Common myeloid progenitor, CD34-positive (primary cell): ENCODE results near the gene SQSTM1.

Experiments used
- CTCF ChIA-PET: fragments of 350-600 bp; sonication (Branson Sonifier 250); formaldehyde crosslinking; loops from one replicate; lab custom pipeline; 2021; ENCODE audit warnings: antibody characterized with exemption; lab: Charles Lee
- POLR2A ChIA-PET: fragments of 350-600 bp; sonication (Branson Sonifier 250); formaldehyde crosslinking; loops from one replicate; lab custom pipeline; 2021; ENCODE audit warnings: antibody characterized with exemption; lab: Charles Lee
- DNase-seq, 3 donors: peaks; one replicate each; pipeline versions ENCODE4 v3.0.0 to v3.0.0-alpha.2; 2013
- H3K27ac ChIP-seq, 2 experiments: 1 replicate in 1 of 2; 2 replicates in 1 of 2; pipeline ENCODE4 v1.7.0; 2013; ENCODE audit warnings: inconsistent platforms in 2 of 2, low read length in 2 of 2, mild to moderate bottlenecking in 2 of 2, low read depth in 1 of 2, moderate library complexity in 1 of 2; ENCODE audit not compliant: severe bottlenecking in 2 of 2, insufficient read depth in 1 of 2, poor library complexity in 1 of 2
- H3K27me3 ChIP-seq, 5 experiments: replicated peaks in 2 of 5; 1 replicate in 3 of 5; 2 replicates in 2 of 5; pipeline versions ENCODE4 v1.6.1 to v1.7.0; 2013; ENCODE audit warnings: low read length in 4 of 5, mild to moderate bottlenecking in 2 of 5, moderate library complexity in 2 of 5, inconsistent platforms in 1 of 5; ENCODE audit not compliant: insufficient read depth in 5 of 5, control insufficient read depth in 4 of 5
- H3K36me3 ChIP-seq, 4 experiments: 1 replicate in 2 of 4; 2 replicates in 2 of 4; pipeline versions ENCODE4 v1.6.1 to v1.7.0; 2013; ENCODE audit warnings: low read length in 3 of 4, control low read depth in 1 of 4, mild to moderate bottlenecking in 1 of 4; ENCODE audit not compliant: control insufficient read depth in 4 of 4, insufficient read depth in 4 of 4
- H3K4me1 ChIP-seq, 4 experiments: 1 replicate in 3 of 4; 2 replicates in 1 of 4; pipeline versions ENCODE4 v1.6.1 to v1.7.1; 2013; ENCODE audit warnings: low read length in 3 of 4, mild to moderate bottlenecking in 3 of 4, control low read depth in 1 of 4, inconsistent platforms in 1 of 4, moderate library complexity in 1 of 4; ENCODE audit not compliant: control insufficient read depth in 4 of 4, insufficient read depth in 4 of 4; ENCODE audit errors: control extremely low read depth in 1 of 4
- H3K4me3 ChIP-seq, 7 experiments: 1 replicate in 4 of 7; 2 replicates in 3 of 7; pipeline versions ENCODE4 v1.5.1 to v1.7.0; 2013; ENCODE audit warnings: mild to moderate bottlenecking in 7 of 7, low read length in 6 of 7, moderate library complexity in 6 of 7, inconsistent platforms in 2 of 7, low read depth in 2 of 7, control low read depth in 1 of 7; ENCODE audit not compliant: insufficient read depth in 4 of 7, control insufficient read depth in 1 of 7; ENCODE audit errors: extremely low read depth in 1 of 7
- H3K9me3 ChIP-seq, 5 experiments: 1 replicate in 4 of 5; 2 replicates in 1 of 5; pipeline versions ENCODE4 v1.6.1 to v1.7.1; 2013; ENCODE audit warnings: low read length in 4 of 5, mild to moderate bottlenecking in 2 of 5, inconsistent platforms in 1 of 5, low read depth in 1 of 5, moderate library complexity in 1 of 5; ENCODE audit not compliant: control insufficient read depth in 4 of 5, insufficient read depth in 2 of 5; ENCODE audit errors: control extremely low read depth in 1 of 5
- WGBS: methylation state at CpG from one replicate; pipeline ENCODE4 v1.1.5; 2013; ENCODE audit not compliant: insufficient coverage; 5-methylcytosine and 5-hydroxymethylcytosine counted together

Gene SQSTM1

GRCh38 chr5:179796877-179797608 lies 23.7 kb upstream of the SQSTM1 start:
- H3K4me1 ChIP-seq = peaks cover 5 to 55% (median 50%) of the 10 kb centered on the region in 4 experiments
- no peak for DNase-seq
- WGBS = 95% methylated on average over 21 of the region's 21 CpGs
- peak overlapping the region in 1 of 2 experiments; percentile 34 for H3K27ac ChIP-seq
- peaks cover 11 to 45% (median 36%) of the 10 kb centered on the region in 4 experiments for H3K36me3 ChIP-seq
- CTCF ChIA-PET = interaction anchor here (0.8 to 8.3 kb wide), 16 partner anchors 9 to 157 kb away, joined by 3 to 211 read pairs (median 4); no protein-coding TSS in a partner anchor
- POLR2A ChIA-PET = interaction anchor here (0.7 to 1.1 kb wide), 3 partner anchors 9 to 40 kb away, joined by 3 read pairs; no protein-coding TSS in a partner anchor
- peak overlapping the region in 5 of 7 experiments; percentile 61 to 76 (median 72) for H3K4me3 ChIP-seq
- H3K27me3 ChIP-seq = no peaks in the 10 kb centered on the region
- H3K9me3 ChIP-seq = no peaks in the 10 kb centered on the region

- CTCF ChIA-PET = interaction anchor here (1.0 to 8.3 kb wide), 13 partner anchors 10 to 158 kb away, joined by 3 to 211 read pairs (median 4); no protein-coding TSS in a partner anchor
- no peak for DNase-seq
- Histone ChIP-seq H3K36me3 (peaks cover 11 to 47% (median 38%) of the 10 kb centered on the region in 4 experiments), H3K4me3 (no peak overlapping the region), H3K27me3 (no peaks in the 10 kb centered on the region), H3K9me3 (no peaks in the 10 kb centered on the region), H3K27ac (no peak overlapping the region), H3K4me1 (peaks cover 5 to 55% (median 50%) of the 10 kb centered on the region in 4 experiments)
- 96% methylated on average over 26 of the region's 30 CpGs for WGBS
- POLR2A ChIA-PET = interaction anchor here (1.1 kb wide), 1 partner anchor 39 kb away, joined by 3 read pairs; no protein-coding TSS in a partner anchor
These were observed 23.0 kb upstream of the SQSTM1 start for GRCh38 chr5:179797741-179798140.

- Histone ChIP-seq H3K36me3 (peaks cover 11 to 49% (median 38%) of the 10 kb centered on the region in 4 experiments), H3K4me3 (no peak overlapping the region), H3K9me3 (no peaks in the 10 kb centered on the region), H3K4me1 (peaks cover 5 to 55% (median 50%) of the 10 kb centered on the region in 4 experiments), H3K27me3 (no peaks in the 10 kb centered on the region), H3K27ac (no peak overlapping the region)
- ChIA-PET CTCF (interaction anchor here (1.0 to 8.3 kb wide), 9 partner anchors 10 to 159 kb away, joined by 3 to 211 read pairs (median 3); no protein-coding TSS in a partner anchor), POLR2A (interaction anchor here (0.7 kb wide), 1 partner anchor 27 kb away, joined by 3 read pairs; no protein-coding TSS in a partner anchor)
- 95% methylated on average over 18 of the region's 23 CpGs for WGBS
- DNase-seq = no peak
These were observed 22.4 kb upstream of the SQSTM1 start for GRCh38 chr5:179798144-179798770.

- 98% methylated on average over 33 of the region's 36 CpGs for WGBS
- POLR2A ChIA-PET = interaction anchor here (0.7 kb wide), 1 partner anchor 26 kb away, joined by 3 read pairs; no protein-coding TSS in a partner anchor
- Histone ChIP-seq H3K4me3 (no peak overlapping the region), H3K9me3 (no peaks in the 10 kb centered on the region), H3K27ac (no peak overlapping the region), H3K27me3 (no peaks in the 10 kb centered on the region), H3K4me1 (peaks cover 5 to 55% (median 50%) of the 10 kb centered on the region in 4 experiments), H3K36me3 (peaks cover 11 to 49% (median 38%) of the 10 kb centered on the region in 4 experiments)
- DNase-seq = no peak
- CTCF ChIA-PET = interaction anchor here (1.1 to 8.3 kb wide), 7 partner anchors 11 to 62 kb away, joined by 3 to 211 read pairs (median 5); no protein-coding TSS in a partner anchor
These were observed 21.7 kb upstream of the SQSTM1 start for GRCh38 chr5:179798771-179799643.

- Histone ChIP-seq H3K27me3 (no peaks in the 10 kb centered on the region), H3K4me3 (no peak overlapping the region), H3K27ac (no peak overlapping the region), H3K9me3 (no peaks in the 10 kb centered on the region), H3K4me1 (peaks cover 4 to 55% (median 50%) of the 10 kb centered on the region in 4 experiments), H3K36me3 (peaks cover 11 to 49% (median 38%) of the 10 kb centered on the region in 4 experiments)
- no peak for DNase-seq
- 90% methylated on average over 4 of the region's 5 CpGs for WGBS
- ChIA-PET CTCF (interaction anchor here (1.9 to 5.2 kb wide), 3 partner anchors 14 to 36 kb away, joined by 5 to 124 read pairs (median 29); no protein-coding TSS in a partner anchor), POLR2A (no interaction called here)
These were observed 21.1 kb upstream of the SQSTM1 start for GRCh38 chr5:179799644-179799973.

GRCh38 chr5:179800071-179800695 lies 20.5 kb upstream of the SQSTM1 start:
- Histone ChIP-seq H3K36me3 (peaks cover 11 to 49% (median 38%) of the 10 kb centered on the region in 4 experiments), H3K4me1 (peaks cover 4 to 55% (median 50%) of the 10 kb centered on the region in 4 experiments), H3K27ac (no peak overlapping the region), H3K9me3 (no peaks in the 10 kb centered on the region), H3K27me3 (no peaks in the 10 kb centered on the region), H3K4me3 (no peak overlapping the region)
- CTCF ChIA-PET = interaction anchor here (1.1 to 5.2 kb wide), 5 partner anchors 13 to 38 kb away, joined by 3 to 124 read pairs (median 7); no protein-coding TSS in a partner anchor
- DNase-seq = no peak
- POLR2A ChIA-PET = no interaction called here
- 97% methylated on average over 11 of the region's 21 CpGs for WGBS
